Measurements from ENCODE around the gene FUCA1.

FUCA1 gene

DNA sequence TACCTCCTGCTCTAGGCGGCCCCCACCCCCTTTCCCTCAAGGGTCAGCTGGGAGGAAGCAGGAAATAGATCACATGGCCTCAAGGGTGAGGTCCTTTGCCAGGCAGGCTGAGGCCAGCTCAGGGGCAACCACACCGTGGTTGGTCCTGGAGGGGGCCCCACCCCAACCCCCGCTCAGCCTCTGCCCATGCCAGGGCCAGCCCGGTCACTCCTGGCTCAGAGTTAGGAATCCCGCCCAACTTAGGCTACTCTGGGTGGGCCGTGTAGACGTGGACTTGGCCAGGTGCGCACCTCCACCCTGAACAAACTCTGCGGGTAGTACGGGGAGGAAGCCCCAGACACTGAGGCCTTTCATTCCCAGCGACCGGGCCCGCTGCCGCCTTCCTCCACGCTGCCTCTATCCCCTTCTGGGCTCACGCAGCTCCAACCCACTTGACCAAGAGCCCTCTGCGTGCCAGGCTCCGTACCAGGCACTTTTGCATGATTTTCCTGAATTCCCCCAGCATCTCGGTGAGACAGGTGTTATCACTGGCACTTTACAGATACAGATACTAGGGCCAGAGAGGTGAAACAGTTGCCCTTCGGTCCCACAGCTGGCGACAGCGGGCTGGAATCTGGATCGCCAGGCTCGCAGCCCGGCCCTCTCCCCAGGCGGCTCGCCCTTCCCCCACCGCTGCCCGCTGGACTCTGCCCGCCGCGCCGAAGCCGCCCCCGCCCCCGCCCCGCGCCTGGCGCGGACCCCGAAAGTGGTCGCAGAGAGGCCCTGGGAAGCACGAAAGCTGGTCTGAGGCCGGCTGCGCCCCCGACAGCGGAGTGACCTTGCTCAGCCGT lies 68.3 kb downstream of the FUCA1 start:
- Histone ChIP-seq H3K4me3 (ENCODE audit: low read depth, low read length) (peak overlapping the region; percentile 86), H3K36me3 (replicated peaks) (peaks cover 29% of the 10 kb centered on the region), H3K27me3 (replicated peaks) (no peaks in the 10 kb centered on the region), H3K27ac (peak overlapping the region; percentile 51)
- no peak for DNase-seq
- in situ Hi-C loops (cut with HindIII; ENCODE audit: low pct_ligation_motif_present, low sequenced_read_pairs): no loop called here
- TF ChIP-seq, protein P1, sequence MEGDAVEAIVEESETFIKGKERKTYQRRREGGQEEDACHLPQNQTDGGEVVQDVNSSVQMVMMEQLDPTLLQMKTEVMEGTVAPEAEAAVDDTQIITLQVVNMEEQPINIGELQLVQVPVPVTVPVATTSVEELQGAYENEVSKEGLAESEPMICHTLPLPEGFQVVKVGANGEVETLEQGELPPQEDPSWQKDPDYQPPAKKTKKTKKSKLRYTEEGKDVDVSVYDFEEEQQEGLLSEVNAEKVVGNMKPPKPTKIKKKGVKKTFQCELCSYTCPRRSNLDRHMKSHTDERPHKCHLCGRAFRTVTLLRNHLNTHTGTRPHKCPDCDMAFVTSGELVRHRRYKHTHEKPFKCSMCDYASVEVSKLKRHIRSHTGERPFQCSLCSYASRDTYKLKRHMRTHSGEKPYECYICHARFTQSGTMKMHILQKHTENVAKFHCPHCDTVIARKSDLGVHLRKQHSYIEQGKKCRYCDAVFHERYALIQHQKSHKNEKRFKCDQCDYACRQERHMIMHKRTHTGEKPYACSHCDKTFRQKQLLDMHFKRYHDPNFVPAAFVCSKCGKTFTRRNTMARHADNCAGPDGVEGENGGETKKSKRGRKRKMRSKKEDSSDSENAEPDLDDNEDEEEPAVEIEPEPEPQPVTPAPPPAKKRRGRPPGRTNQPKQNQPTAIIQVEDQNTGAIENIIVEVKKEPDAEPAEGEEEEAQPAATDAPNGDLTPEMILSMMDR (IDR thresholded peaks at IDR 0.05; ENCODE audit: low read depth, low read length, missing control alignments): no peak

GRCh38 chr1:23799255-23799569 lies 68.9 kb downstream of the FUCA1 start:
- Histone ChIP-seq H3K27ac (no peak overlapping the region), H3K36me3 (replicated peaks) (peaks cover 34% of the 10 kb centered on the region), H3K27me3 (replicated peaks) (no peaks in the 10 kb centered on the region), H3K4me3 (ENCODE audit: low read depth, low read length) (peak overlapping the region; percentile 86)
- TF ChIP-seq, protein P1 (IDR thresholded peaks at IDR 0.05; ENCODE audit: low read depth, low read length, missing control alignments): no peak
- no peak for DNase-seq
- in situ Hi-C loops (cut with HindIII; ENCODE audit: low pct_ligation_motif_present, low sequenced_read_pairs): no loop called here

DNA sequence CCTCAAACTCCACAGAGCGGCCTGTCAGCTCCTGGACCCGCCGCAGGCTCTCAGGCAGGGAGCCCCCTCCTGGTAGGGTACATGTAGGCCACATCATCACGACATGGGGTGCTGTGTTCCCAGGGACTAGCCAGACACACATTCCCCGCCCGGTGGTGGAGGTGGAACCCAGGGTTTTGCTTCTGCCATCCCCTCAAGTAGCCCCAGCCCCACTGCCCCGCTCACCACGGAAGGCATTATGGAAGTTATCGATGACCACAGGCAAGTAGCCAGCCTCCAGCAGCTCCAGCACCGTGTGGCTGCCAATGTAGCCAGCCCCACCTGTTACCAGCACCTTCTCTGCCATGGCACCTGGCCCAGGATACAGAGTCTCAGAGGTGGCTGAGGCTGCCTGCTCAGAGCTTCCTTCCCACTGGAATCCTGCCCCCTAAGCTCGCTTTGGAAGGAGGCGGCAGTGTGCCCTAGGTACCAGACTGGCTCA lies 69.4 kb downstream of the FUCA1 start:
- Histone ChIP-seq H3K36me3 (replicated peaks) (peaks cover 37% of the 10 kb centered on the region), H3K27ac (no peak overlapping the region), H3K4me3 (ENCODE audit: low read depth, low read length) (no peak overlapping the region), H3K27me3 (replicated peaks) (no peaks in the 10 kb centered on the region)
- in situ Hi-C loops (cut with HindIII; ENCODE audit: low pct_ligation_motif_present, low sequenced_read_pairs): no loop called here
- DNase-seq: no peak
- TF ChIP-seq, protein P1 (IDR thresholded peaks at IDR 0.05; ENCODE audit: low read depth, low read length, missing control alignments): peak; percentile 36

- TF ChIP-seq, protein P1 (IDR thresholded peaks at IDR 0.05; ENCODE audit: low read depth, low read length, missing control alignments): no peak
- in situ Hi-C loops (cut with HindIII; ENCODE audit: low pct_ligation_motif_present, low sequenced_read_pairs): no loop called here
- no peak for DNase-seq
- no peak overlapping the region for H3K4me3 ChIP-seq (ENCODE audit: low read depth, low read length)
- H3K27ac ChIP-seq: no peak overlapping the region
- H3K36me3 ChIP-seq (replicated peaks): peaks cover 46% of the 10 kb centered on the region
- H3K27me3 ChIP-seq (replicated peaks): no peaks in the 10 kb centered on the region
These were observed 70.3 kb downstream of the FUCA1 start for GRCh38 chr1:23797478-23798448.

GRCh38 chr1:23796466-23797271 lies 71.4 kb downstream of the FUCA1 start:
- Histone ChIP-seq H3K4me3 (ENCODE audit: low read depth, low read length) (no peak overlapping the region), H3K27ac (no peak overlapping the region), H3K27me3 (replicated peaks) (no peaks in the 10 kb centered on the region), H3K36me3 (replicated peaks) (peaks cover 48% of the 10 kb centered on the region)
- TF ChIP-seq, protein P1 (IDR thresholded peaks at IDR 0.05; ENCODE audit: low read depth, low read length, missing control alignments): no peak
- no peak for DNase-seq
- in situ Hi-C loops (cut with HindIII; ENCODE audit: low pct_ligation_motif_present, low sequenced_read_pairs): no loop called here
